ENCODE data around the gene FOXP1.

DNA sequence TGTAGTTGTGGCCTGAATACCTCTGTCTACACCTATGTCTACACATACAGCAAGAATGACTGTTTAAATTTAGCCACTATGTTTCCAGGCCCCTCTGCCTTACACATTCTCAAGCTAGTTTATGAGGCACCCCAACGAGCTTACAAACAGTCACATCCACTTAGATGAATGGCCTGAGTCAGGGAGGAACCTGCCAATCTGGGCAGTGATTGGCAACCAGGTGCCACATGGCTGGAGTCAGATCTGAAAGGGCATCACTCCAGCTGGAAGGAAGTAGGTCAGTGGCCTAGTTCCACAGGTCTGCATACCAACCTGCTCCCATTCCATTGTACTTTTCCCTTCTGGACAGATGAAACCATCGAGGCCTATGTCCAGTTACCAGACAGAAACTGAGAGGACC is 136.3 kb downstream of the FOXP1 start:
- no peak for TF ChIP-seq POLR2A (IDR thresholded peaks at IDR 0.05)
- TF ChIP-seq, protein P1, sequence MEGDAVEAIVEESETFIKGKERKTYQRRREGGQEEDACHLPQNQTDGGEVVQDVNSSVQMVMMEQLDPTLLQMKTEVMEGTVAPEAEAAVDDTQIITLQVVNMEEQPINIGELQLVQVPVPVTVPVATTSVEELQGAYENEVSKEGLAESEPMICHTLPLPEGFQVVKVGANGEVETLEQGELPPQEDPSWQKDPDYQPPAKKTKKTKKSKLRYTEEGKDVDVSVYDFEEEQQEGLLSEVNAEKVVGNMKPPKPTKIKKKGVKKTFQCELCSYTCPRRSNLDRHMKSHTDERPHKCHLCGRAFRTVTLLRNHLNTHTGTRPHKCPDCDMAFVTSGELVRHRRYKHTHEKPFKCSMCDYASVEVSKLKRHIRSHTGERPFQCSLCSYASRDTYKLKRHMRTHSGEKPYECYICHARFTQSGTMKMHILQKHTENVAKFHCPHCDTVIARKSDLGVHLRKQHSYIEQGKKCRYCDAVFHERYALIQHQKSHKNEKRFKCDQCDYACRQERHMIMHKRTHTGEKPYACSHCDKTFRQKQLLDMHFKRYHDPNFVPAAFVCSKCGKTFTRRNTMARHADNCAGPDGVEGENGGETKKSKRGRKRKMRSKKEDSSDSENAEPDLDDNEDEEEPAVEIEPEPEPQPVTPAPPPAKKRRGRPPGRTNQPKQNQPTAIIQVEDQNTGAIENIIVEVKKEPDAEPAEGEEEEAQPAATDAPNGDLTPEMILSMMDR (IDR thresholded peaks at IDR 0.05): no peak
